Stimulated activated CD4-positive, alpha-beta T cell treated with anti-CD3 and anti-CD28 coated beads, Interleukin-12 subunit alpha, Interleukin-12 subunit beta, amount 100 ng/mL, for 48 hours (primary cell): ENCODE data around the gene MAP2.

Experiments
- DNase-seq, 3 donors: peaks; one replicate each; pipeline ENCODE4 v3.0.0-alpha.2; 2020; ENCODE audit warnings: low read depth in 2 of 3, low spot score in 1 of 3

Gene MAP2

DNA sequence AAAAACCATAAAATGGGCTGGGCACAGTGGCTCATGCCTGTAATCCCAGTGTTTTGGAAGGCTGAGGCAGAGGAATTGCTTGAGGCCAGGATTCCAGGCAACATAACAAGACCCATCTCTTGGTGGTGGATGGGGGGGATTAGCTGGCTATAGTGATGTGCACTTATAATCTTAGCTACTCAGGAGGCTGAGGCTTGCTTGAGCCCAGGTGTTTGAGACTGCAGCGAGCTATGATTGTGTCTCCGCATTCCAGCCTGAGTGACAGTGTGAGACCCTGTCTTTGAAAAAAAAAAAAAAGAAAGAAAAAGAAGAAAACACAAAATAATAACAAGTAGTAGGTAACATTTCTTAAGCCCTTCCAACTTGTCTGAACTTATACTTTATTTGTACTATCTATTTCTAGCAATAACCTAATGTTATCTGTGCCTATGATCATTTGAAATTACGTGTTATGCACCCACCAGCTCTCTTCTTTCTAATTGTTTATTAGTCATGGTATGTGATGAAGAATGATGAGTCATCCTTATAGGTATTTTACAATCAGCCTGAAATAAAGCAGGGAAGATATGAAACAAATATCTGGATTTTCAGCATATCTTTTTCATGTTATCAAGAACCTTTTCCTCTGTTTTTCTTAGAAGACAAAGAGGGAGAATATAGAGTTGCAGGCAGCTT lies 218.4 kb downstream of the MAP2 start:
- DNase-seq: no peak

DNA sequence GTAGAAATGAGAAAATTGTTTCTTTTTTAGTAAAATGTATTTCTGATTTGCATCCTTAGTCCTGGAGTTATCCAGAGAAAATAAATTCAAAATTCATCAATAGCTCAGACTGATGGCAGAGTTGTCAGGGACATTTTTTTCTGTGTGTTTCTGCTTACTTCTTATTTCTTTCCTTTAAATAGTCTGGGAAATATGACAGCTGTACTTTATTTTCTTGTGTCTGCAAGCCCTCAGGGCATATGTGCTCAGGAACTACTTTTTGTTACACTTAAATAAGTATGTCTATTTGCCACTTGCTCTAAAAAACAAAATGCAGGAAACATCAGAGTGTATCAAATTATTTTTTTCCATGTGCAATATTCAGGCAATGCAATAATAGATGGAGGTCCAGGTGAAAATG lies 221.0 kb downstream of the MAP2 start:
- no peak for DNase-seq

GRCh38 chr2:209648714-209649113 lies 224.9 kb downstream of the MAP2 start:
- DNase-seq: no peak

- no peak for DNase-seq
These were observed 229.3 kb downstream of the MAP2 start for GRCh38 chr2:209653134-209653533.

DNA sequence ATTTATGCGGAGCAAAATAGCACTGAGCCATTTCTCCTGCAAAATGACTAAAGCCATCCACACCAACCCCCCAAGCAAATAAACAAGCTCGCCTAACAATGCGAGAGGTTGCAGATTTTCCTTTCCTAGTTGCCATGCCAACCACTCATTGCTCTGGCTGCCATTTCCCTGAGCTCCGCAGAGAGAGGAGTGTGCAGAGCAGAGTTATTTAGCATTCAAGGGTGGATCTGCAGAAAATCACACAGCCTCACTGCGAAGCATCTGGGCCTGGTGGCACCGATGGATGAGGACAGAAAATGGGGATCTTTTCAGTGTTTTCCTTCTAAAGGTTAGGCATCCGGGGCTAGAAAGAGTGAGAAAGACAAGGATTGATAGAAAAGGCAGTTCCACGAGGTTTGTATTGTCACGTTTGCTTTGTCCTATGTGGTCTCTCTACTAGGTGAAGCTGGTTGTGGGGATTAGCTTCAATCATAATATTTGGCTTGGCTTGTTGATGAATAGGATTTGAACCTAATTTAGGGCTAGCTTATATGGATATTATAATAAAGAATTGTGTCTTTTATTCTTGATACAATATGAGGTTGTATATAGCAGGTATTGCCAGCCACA lies 237.5 kb downstream of the MAP2 start:
- DNase-seq: no peak

DNA sequence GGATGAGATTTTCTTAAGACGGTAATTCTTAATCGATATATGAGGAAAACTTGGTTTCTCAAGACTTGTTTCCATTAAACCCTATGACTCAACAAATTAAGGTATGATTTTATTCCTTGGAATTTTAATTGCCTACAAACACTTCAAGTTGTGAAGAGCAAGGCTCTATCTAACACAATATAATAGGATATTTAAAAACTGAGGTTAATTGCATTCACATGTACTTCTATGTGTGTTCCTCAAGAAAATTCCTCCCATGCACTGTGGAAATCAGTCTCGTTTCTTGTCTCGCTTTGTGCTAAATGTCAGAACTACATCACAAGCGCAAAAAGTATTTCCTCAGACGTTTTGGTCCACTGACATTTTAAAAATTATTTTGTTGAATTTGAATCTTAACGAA lies 238.2 kb downstream of the MAP2 start:
- no peak for DNase-seq

- no peak for DNase-seq
These were observed 239.3 kb downstream of the MAP2 start for GRCh38 chr2:209663139-209663538.

DNA sequence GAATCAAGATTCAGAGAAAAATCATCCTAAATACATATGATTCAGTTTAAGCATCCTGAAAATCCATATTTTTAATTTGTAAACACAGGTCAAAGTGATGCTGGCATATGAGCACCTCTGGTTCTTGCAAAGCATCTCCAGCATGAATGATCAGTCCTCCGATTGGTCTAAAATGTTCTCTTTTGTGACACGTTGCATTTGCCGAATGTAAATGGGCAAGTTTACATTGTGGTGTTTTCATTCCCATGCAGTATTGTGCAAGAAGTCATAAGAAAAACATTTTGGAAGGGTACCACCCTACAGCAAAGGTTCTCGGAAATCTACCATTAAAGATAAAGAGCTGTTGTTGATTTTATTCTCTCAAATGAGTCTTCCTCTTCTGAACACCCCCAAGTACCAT lies 239.8 kb downstream of the MAP2 start:
- DNase-seq: no peak

DNA sequence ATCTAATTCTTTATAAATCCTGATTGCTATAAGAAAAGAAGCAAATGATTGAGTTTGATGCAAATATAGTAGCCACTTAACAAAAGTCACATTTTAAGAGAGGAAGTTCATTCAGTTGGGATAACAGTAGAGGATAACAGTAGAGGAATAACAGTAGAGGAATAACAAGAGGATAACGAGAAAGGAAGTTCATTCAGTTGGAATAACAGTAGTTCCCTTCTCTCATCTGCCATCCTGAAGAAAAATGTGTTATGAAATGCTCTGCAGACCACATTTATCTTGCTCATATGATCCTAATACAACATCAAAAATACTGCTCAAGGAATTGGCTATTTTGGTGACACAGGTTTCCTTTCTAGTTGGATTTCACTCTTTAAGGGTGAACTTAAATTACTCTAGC lies 242.4 kb downstream of the MAP2 start:
- DNase-seq: no peak

DNA sequence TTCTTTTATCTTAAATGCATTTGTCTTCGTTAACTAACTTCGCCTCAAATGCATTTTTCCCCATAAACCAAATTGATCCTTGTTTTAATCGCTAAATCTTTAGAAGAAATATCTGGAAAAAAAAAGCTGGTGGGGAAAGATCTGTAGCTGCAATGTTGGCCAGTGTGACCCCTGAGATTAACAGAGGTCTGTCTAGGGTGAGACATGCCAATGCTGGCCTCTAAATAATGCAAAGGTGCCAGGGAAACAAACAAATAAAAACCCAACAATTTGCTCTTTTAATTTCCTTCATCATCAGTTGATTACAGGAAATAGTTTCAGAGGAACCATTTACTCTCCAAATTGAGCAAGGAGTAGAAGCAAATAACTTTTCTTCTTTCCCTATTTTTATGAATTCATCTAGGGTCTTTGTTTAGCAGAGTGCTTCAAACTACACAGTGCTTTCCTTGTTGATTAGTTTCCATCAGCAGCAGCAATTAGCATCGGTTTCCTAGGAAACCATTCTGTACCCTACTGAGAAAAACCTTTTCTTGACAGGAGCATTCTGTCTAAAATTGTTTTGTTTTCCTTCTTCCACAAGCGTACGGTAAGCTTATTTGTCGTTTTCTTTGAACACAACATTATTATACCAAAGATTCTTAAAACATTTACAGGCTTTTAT lies 247.3 kb downstream of the MAP2 start:
- no peak for DNase-seq

GRCh38 chr2:209673811-209674210 lies 250.0 kb downstream of the MAP2 start:
- no peak for DNase-seq

DNA sequence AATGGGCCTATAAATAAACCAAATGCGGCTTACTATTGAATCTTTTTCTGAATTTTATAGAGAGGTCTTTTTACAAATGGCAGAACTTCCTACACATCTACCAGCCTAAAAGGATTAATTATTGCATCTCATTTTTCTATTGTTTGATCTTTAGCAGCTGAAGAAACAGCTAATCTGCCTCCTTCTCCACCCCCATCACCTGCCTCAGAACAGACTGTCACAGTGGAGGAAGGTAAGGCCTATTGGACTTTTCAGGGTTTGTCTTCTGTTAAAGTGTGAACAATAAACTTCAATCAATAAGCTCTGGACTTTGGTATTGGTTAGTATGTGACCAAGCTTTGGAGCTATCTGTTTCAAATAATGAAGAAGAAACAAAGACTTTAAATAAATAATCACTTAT lies 256.7 kb downstream of the MAP2 start:
- DNase-seq: no peak

- no peak for DNase-seq
These were observed 257.4 kb downstream of the MAP2 start for GRCh38 chr2:209681201-209681735.

- no peak for DNase-seq
These were observed 258.8 kb downstream of the MAP2 start for GRCh38 chr2:209682646-209683045.

DNA sequence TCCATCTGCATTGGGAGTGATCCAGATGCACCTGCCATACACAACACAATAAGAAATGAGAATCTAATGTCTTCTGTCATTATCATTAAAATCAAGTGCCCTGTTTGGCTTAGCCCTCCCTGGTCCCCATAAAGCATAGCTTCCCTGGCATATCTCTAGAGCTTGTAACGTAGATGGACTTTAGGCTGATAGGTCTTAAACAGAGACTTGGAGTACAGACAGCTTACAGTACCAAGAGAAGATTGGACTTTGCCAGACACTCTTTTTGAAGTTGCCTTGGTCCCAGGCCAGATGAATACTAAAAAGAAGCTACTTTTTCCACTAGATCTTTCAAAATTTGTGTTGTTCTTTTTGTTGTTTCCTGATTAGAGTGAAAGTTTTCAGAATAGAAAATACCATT lies 261.5 kb downstream of the MAP2 start:
- DNase-seq: no peak

- no peak for DNase-seq
These were observed 262.1 kb downstream of the MAP2 start for GRCh38 chr2:209685963-209686362.

DNA sequence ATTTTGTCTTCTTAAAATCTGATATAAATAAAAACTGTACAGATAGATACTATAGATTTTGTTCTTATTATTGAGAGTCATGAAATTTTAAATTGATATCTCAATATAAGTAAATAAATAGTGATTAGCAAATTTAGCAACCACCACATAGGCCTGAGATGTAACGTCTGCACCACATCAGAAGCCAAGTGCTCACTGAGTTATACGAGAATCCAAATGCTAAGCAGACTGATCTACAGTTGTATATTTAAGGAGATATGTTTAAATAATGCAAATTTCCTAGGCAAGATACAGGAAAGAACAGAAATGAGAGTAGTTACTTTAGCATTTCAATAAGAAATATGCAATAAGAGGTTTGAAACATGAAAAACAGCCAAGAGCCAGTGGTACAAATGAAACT lies 262.6 kb downstream of the MAP2 start:
- DNase-seq: no peak

DNA sequence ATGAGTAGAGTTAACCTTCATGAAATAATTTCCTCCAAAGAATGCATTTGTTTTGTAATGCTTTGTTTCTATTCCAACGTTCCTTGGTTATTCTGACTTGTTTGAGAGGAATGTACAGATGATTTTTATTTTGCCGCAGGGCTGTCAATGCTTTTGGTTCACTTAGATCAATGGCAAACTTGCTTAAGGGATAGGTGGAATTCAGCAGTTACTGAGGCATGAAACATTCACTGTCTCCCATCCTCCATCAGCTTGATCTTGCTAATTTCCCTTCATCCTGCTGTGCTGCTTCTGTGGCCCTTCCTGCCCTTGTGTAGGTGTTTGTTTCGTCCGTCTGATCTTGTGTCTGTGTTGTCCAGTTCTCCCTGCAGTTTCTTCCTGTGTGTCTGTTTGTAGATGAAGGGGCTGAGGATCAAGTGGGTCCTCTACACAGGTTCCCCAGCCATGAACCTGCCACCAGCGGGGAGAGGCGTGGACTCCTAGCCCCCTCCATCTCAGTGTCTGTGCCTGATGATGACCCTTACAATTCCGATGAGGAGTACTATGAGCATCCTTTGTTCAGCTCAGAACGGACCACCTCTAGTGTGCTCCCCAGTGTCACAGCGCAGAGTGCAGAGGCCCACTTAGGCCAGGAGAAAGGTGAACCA lies 263.6 kb downstream of the MAP2 start:
- no peak for DNase-seq

GRCh38 chr2:209688385-209688784 lies 264.5 kb downstream of the MAP2 start:
- DNase-seq: no peak

DNA sequence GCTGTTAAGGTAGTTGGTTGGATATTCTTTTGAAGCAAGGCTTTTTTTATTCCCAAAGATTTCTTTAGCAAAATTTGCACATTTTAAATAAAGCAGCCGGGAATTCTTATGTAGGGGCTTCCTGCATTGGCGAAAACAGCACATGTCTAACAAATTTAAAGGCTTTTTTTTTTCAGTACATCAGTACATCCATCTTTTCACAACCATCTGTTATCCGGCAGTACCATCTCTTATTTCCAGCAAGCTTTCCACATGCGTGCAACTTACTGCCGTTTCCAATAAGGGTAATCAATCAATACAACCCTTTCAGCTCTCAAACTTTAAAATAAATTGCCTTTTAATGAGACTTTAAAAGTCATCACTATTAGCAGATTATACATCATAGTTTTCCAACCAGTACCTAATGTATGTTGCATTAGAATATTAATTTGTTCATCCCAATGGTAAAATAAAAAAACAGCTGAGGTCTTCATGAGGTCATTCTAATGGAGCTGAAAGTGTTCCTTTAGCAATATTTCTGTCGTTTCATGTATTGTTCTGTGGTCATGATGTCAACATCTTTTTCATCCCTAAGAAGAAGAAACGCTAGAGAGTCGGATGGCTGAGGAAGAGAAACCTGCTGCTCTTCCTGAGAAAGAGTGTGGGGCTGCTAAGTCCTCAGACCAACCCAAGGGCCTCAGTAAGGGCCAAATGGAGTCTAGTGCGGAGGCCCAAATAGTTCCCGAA lies 266.3 kb downstream of the MAP2 start:
- no peak for DNase-seq

DNA sequence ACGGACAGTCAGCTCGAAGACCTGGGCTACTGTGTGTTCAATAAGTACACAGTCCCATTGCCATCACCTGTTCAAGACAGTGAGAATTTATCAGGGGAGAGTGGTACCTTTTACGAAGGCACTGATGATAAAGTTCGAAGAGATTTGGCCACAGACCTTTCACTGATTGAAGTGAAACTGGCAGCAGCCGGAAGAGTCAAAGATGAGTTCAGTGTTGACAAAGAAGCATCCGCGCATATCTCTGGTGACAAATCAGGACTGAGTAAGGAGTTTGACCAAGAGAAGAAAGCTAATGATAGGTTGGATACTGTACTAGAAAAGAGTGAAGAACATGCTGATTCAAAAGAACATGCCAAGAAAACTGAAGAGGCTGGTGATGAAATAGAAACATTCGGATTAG lies 270.9 kb downstream of the MAP2 start:
- DNase-seq: no peak
